HG03280 (cell line): Measurements from ENCODE around the gene CDH4.

Source experiments
- ATAC-seq: cut with Tn5 transposase; IDR thresholded peaks from one replicate; pipeline ENCODE4 v1.9.1; 2021; ENCODE audit warnings: mild to moderate bottlenecking, moderate library complexity; ENCODE audit not compliant: unreplicated experiment

The CDH4 gene

GRCh38 chr20:61661025-61661424 is 409.0 kb downstream of the CDH4 start:
- ATAC-seq, result no peak

GRCh38 chr20:61661583-61661982 is 409.5 kb downstream of the CDH4 start:
- no peak for ATAC-seq

GRCh38 chr20:61662226-61662967 is 410.3 kb downstream of the CDH4 start:
- no peak for ATAC-seq

GRCh38 chr20:61662968-61663331 is 410.9 kb downstream of the CDH4 start:
- no peak for ATAC-seq

- ATAC-seq, result no peak
Measured at GRCh38 chr20:61663521-61664425, 411.7 kb downstream of the CDH4 start.

- no peak for ATAC-seq
Measured at GRCh38 chr20:61664556-61665320, 412.7 kb downstream of the CDH4 start.

GRCh38 chr20:61665528-61666470 is 413.7 kb downstream of the CDH4 start:
- ATAC-seq, result no peak

GRCh38 chr20:61666471-61666832 is 414.4 kb downstream of the CDH4 start:
- no peak for ATAC-seq

GRCh38 chr20:61667056-61667792 is 415.2 kb downstream of the CDH4 start:
- ATAC-seq, result no peak

GRCh38 chr20:61668065-61668650 is 416.1 kb downstream of the CDH4 start:
- ATAC-seq, result no peak

GRCh38 chr20:61668771-61669503 is 416.9 kb downstream of the CDH4 start:
- no peak for ATAC-seq

GRCh38 chr20:61670274-61670673 is 418.2 kb downstream of the CDH4 start:
- ATAC-seq, result no peak

GRCh38 chr20:61671559-61671958 is 419.5 kb downstream of the CDH4 start:
- ATAC-seq, result no peak

GRCh38 chr20:61673152-61673847 is 421.2 kb downstream of the CDH4 start:
- ATAC-seq, result no peak

GRCh38 chr20:61674121-61674520 is 422.1 kb downstream of the CDH4 start:
- no peak for ATAC-seq

GRCh38 chr20:61674688-61675087 is 422.6 kb downstream of the CDH4 start:
- no peak for ATAC-seq

GRCh38 chr20:61677928-61678327 is 425.9 kb downstream of the CDH4 start:
- ATAC-seq, result no peak

GRCh38 chr20:61678437-61678836 is 426.4 kb downstream of the CDH4 start:
- ATAC-seq, result no peak
